ENCODE measurements around the gene SLC4A1. TPM values are rescaled to one million over a fixed set of nuclear protein-coding genes. Genes with fewer than 3 reads are reported as not detected.

The SLC4A1 gene
- total RNA-seq, 1 donor from 2014 or later = not detected

- peaks cover 12% of the 10 kb centered on the region for H3K27me3 ChIP-seq (ENCODE audit: control insufficient read depth, insufficient read depth, low read length)
- DNase-seq (ENCODE audit: low read depth) = no peak
- TF ChIP-seq, protein P1, sequence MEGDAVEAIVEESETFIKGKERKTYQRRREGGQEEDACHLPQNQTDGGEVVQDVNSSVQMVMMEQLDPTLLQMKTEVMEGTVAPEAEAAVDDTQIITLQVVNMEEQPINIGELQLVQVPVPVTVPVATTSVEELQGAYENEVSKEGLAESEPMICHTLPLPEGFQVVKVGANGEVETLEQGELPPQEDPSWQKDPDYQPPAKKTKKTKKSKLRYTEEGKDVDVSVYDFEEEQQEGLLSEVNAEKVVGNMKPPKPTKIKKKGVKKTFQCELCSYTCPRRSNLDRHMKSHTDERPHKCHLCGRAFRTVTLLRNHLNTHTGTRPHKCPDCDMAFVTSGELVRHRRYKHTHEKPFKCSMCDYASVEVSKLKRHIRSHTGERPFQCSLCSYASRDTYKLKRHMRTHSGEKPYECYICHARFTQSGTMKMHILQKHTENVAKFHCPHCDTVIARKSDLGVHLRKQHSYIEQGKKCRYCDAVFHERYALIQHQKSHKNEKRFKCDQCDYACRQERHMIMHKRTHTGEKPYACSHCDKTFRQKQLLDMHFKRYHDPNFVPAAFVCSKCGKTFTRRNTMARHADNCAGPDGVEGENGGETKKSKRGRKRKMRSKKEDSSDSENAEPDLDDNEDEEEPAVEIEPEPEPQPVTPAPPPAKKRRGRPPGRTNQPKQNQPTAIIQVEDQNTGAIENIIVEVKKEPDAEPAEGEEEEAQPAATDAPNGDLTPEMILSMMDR (IDR thresholded peaks at IDR 0.05; ENCODE audit: insufficient read depth, low read length, poor library complexity, severe bottlenecking) = no peak
- H3K36me3 ChIP-seq (ENCODE audit: control insufficient read depth, insufficient read depth, low read length) = no peaks in the 10 kb centered on the region
- no peak overlapping the region for H3K4me3 ChIP-seq (ENCODE audit: low read depth, low read length)
Observed at GRCh38 chr17:44258811-44259351, 9.1 kb downstream of the SLC4A1 start.

DNA sequence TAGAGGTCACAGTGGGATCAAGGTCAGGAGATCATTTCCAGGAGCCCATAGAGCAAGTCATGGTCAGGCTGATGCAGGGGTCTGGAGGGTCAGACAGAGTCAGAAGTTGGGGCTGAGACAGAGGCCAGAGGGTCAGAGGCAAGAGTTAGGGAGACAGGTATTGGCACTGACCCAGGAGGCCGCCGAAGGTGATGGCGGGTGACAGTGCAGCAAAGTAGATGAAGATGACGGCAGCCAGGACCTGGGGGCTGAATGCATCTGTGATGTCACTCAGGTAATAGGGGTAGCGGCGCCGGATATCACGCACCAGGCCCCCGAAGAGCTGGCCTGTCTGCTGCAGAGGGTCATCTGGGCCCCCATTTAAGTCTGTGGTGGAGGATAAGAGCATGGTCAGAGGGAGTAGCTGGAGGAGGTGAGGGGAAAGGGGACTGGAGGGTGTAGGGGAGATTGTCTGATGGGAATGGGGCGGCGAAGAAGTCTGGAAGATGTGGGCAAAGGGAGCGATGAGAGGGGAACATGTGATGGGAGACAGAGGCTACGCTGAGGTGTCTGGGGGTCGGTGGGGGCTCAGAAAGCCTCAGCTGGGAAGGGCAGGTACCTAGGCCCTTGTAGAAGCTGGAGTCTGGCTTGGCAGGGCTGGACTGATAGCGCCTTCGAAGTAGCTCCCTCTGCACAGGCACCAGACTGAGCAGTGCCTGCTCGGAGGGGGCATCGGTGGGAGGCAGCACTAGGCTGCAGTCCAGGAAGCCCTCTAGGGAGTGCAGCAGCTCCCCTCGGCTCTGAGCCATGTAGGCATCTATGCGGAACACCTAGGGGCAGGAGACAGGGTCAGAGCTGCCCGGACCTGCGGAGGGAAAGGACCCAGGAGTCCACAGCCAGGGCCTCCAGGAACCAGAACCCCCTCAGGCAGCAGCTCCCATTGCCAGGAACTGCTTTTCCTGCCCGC, 9.8 kb downstream of the SLC4A1 start:
- no peak for DNase-seq (ENCODE audit: low read depth)
- no peaks in the 10 kb centered on the region for H3K36me3 ChIP-seq (ENCODE audit: control insufficient read depth, insufficient read depth, low read length)
- peaks cover 9% of the 10 kb centered on the region for H3K27me3 ChIP-seq (ENCODE audit: control insufficient read depth, insufficient read depth, low read length)
- no peak overlapping the region for H3K4me3 ChIP-seq (ENCODE audit: low read depth, low read length)
- TF ChIP-seq, protein P1 (IDR thresholded peaks at IDR 0.05; ENCODE audit: insufficient read depth, low read length, poor library complexity, severe bottlenecking) = no peak

- Histone ChIP-seq H3K36me3 (ENCODE audit: control insufficient read depth, insufficient read depth, low read length) (no peaks in the 10 kb centered on the region), H3K27me3 (ENCODE audit: control insufficient read depth, insufficient read depth, low read length) (peaks cover 6% of the 10 kb centered on the region), H3K4me3 (ENCODE audit: low read depth, low read length) (no peak overlapping the region)
- TF ChIP-seq, protein P1 (IDR thresholded peaks at IDR 0.05; ENCODE audit: insufficient read depth, low read length, poor library complexity, severe bottlenecking) = no peak
- no peak for DNase-seq (ENCODE audit: low read depth)
Observed at GRCh38 chr17:44256671-44257070, 11.3 kb downstream of the SLC4A1 start.

GRCh38 chr17:44255915-44256314, 12.0 kb downstream of the SLC4A1 start:
- no peak for DNase-seq (ENCODE audit: low read depth)
- TF ChIP-seq, protein P1 (IDR thresholded peaks at IDR 0.05; ENCODE audit: insufficient read depth, low read length, poor library complexity, severe bottlenecking) = no peak
- H3K27me3 ChIP-seq (ENCODE audit: control insufficient read depth, insufficient read depth, low read length) = peaks cover 6% of the 10 kb centered on the region
- no peaks in the 10 kb centered on the region for H3K36me3 ChIP-seq (ENCODE audit: control insufficient read depth, insufficient read depth, low read length)
- no peak overlapping the region for H3K4me3 ChIP-seq (ENCODE audit: low read depth, low read length)

- TF ChIP-seq, protein P1 (IDR thresholded peaks at IDR 0.05; ENCODE audit: insufficient read depth, low read length, poor library complexity, severe bottlenecking) = no peak
Observed at GRCh38 chr17:44254361-44255095, 13.4 kb downstream of the SLC4A1 start.

More at GRCh38 chr17:44254361-44255095, 13.4 kb downstream of the SLC4A1 start:
- H3K27me3 ChIP-seq (ENCODE audit: control insufficient read depth, insufficient read depth, low read length) = peaks cover 6% of the 10 kb centered on the region
- H3K36me3 ChIP-seq (ENCODE audit: control insufficient read depth, insufficient read depth, low read length) = no peaks in the 10 kb centered on the region
- DNase-seq (ENCODE audit: low read depth) = no peak
- H3K4me3 ChIP-seq (ENCODE audit: low read depth, low read length) = no peak overlapping the region

Measured in kidney epithelial cell (primary cell).